Prostate gland (tissue), 2 donors: ENCODE data around the gene SLC35B3.

Source experiments
- POLR2A ChIP-seq: fragments of 450-650 bp; IDR thresholded peaks from one replicate; pipeline ENCODE4 v1.6.1; 2016; ENCODE audit warnings: antibody characterized with exemption, mild to moderate bottlenecking
- POLR2AphosphoS5 ChIP-seq: sonication (generic); formaldehyde crosslinking; IDR thresholded peaks from one replicate; pipeline ENCODE4 v1.6.1; 2017; ENCODE audit warnings: antibody characterized with exemption
- TF ChIP-seq, protein P1 (sequence below), 4 experiments: fragments of 200-600 bp in 2 of 4; fragments of 450-650 bp in 2 of 4; sonication (generic) in 2 of 4; IDR thresholded peaks; 1 replicate in 3 of 4; 2 replicates in 1 of 4; pipeline ENCODE4 v1.5.1; 2016 to 2019; ENCODE audit warnings: antibody characterized with exemption in 4 of 4, mild to moderate bottlenecking in 2 of 4, moderate library complexity in 2 of 4

GRCh38 chr6:8434727-8435092 is 635 bp downstream of the SLC35B3 start:
- TF ChIP-seq, protein P1, sequence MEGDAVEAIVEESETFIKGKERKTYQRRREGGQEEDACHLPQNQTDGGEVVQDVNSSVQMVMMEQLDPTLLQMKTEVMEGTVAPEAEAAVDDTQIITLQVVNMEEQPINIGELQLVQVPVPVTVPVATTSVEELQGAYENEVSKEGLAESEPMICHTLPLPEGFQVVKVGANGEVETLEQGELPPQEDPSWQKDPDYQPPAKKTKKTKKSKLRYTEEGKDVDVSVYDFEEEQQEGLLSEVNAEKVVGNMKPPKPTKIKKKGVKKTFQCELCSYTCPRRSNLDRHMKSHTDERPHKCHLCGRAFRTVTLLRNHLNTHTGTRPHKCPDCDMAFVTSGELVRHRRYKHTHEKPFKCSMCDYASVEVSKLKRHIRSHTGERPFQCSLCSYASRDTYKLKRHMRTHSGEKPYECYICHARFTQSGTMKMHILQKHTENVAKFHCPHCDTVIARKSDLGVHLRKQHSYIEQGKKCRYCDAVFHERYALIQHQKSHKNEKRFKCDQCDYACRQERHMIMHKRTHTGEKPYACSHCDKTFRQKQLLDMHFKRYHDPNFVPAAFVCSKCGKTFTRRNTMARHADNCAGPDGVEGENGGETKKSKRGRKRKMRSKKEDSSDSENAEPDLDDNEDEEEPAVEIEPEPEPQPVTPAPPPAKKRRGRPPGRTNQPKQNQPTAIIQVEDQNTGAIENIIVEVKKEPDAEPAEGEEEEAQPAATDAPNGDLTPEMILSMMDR (IDR thresholded peaks at IDR 0.05), result no peak
- TF ChIP-seq POLR2A (no peak), POLR2AphosphoS5 (no peak)
